H1 (cell line): ENCODE results near the gene ATP5ME.

ENCODE experiments used
- BCL11A ChIP-seq, 2 experiments: IDR thresholded peaks; one replicate each; pipeline ENCODE4 v1.6.1; 2011; ENCODE audit warnings: low read depth in 2 of 2, low read length in 2 of 2, mild to moderate bottlenecking in 2 of 2
- CTCF ChIP-seq, 3 experiments: IDR thresholded peaks; 1 replicate in 2 of 3; 2 replicates in 1 of 3; pipeline versions ENCODE4 v1.5.1 to v1.6.1; 2011; ENCODE audit warnings: low read length in 3 of 3, mild to moderate bottlenecking in 3 of 3, inconsistent platforms in 2 of 3, low read depth in 1 of 3, moderate library complexity in 1 of 3; ENCODE audit not compliant: insufficient read depth in 1 of 3; ENCODE audit errors: control extremely low read depth in 1 of 3
- GABPA ChIP-seq: IDR thresholded peaks from 2 replicates; pipeline ENCODE4 v1.6.1; 2011; ENCODE audit warnings: mild to moderate bottlenecking, low read length, moderate library complexity, borderline replicate concordance; ENCODE audit not compliant: insufficient read depth
- JUN ChIP-seq: IDR thresholded peaks from 2 replicates; pipeline ENCODE4 v1.6.1; 2011; ENCODE audit warnings: low read depth, mild to moderate bottlenecking, improper control_type of control experiment, low read length
- POLR2AphosphoS5 ChIP-seq: IDR thresholded peaks from 2 replicates; pipeline ENCODE4 v1.6.1; 2011; ENCODE audit warnings: low read depth, low read length
- ZNF274 ChIP-seq: IDR thresholded peaks from 2 replicates; pipeline ENCODE4 v1.7.0; 2012; ENCODE audit warnings: low read length, borderline replicate concordance; ENCODE audit errors: extremely low read depth

GRCh38 chr4:676871-677235, 2.8 kb upstream of the ATP5ME start:
- TF ChIP-seq POLR2AphosphoS5 = no peak
- TF ChIP-seq CTCF (IDR thresholded peaks at IDR 0.05; ENCODE audit: control extremely low read depth in 1 of 3, insufficient read depth in 1 of 3, low read depth in 1 of 3, low read length in 3 of 3) = no peak
- no peak for TF ChIP-seq GABPA
- no peak for TF ChIP-seq JUN
- no peak for TF ChIP-seq BCL11A (IDR thresholded peaks at IDR 0.05; ENCODE audit: low read depth in 2 of 2, low read length in 2 of 2)
- TF ChIP-seq ZNF274 = no peak
